HEK293 (cell line): ENCODE data around the gene SULT1C3.

ENCODE experiments used
- CTCF ChIP-seq: fragments of 450-650 bp; formaldehyde crosslinking; IDR thresholded peaks from 2 replicates; pipeline ENCODE4 v1.5.1; 2016; ENCODE audit warnings: missing biosample characterization, missing genetic modification characterization
- ZNF140 ChIP-seq: fragments of 450-650 bp; formaldehyde crosslinking; IDR thresholded peaks from 2 replicates; pipeline ENCODE4 v1.5.1; 2016; ENCODE audit warnings: missing biosample characterization, missing genetic modification characterization
- ZNF350 ChIP-seq: fragments of 450-650 bp; formaldehyde crosslinking; IDR thresholded peaks from 2 replicates; pipeline ENCODE4 v1.5.0; 2017; ENCODE audit warnings: missing biosample characterization, mild to moderate bottlenecking, missing genetic modification characterization
- ZNF654 ChIP-seq: fragments of 450-650 bp; formaldehyde crosslinking; IDR thresholded peaks from 2 replicates; pipeline ENCODE4 v1.5.1; 2016; ENCODE audit warnings: low read depth, missing biosample characterization, missing genetic modification characterization
- TF ChIP-seq, protein P1 (sequence below): fragments of 450-650 bp; formaldehyde crosslinking; IDR thresholded peaks from 2 replicates; pipeline ENCODE4 v1.5.1; 2016; ENCODE audit warnings: missing biosample characterization, missing genetic modification characterization

DNA sequence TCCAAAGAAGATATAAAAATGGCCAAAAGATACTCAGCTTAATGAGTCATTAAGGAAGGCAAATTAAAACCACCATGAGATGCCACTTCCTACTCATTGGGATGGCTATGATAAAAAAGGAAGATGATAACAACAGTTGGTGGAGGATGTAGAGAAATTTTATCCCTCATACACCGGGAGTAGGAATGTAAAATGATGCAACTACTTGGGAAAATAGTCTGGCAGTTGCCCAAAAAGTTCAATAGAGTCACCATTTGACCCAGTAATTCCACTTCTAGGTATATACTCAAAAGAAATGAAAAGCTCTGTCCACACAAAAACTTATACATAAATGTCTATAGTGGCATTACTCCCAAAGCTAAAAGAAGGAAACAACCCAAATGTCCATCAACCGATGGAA is 38.9 kb downstream of the SULT1C3 start:
- TF ChIP-seq CTCF (tag by site-specific recombination), result no peak
- no peak for TF ChIP-seq ZNF654 (tag by site-specific recombination)
- TF ChIP-seq, protein P1, sequence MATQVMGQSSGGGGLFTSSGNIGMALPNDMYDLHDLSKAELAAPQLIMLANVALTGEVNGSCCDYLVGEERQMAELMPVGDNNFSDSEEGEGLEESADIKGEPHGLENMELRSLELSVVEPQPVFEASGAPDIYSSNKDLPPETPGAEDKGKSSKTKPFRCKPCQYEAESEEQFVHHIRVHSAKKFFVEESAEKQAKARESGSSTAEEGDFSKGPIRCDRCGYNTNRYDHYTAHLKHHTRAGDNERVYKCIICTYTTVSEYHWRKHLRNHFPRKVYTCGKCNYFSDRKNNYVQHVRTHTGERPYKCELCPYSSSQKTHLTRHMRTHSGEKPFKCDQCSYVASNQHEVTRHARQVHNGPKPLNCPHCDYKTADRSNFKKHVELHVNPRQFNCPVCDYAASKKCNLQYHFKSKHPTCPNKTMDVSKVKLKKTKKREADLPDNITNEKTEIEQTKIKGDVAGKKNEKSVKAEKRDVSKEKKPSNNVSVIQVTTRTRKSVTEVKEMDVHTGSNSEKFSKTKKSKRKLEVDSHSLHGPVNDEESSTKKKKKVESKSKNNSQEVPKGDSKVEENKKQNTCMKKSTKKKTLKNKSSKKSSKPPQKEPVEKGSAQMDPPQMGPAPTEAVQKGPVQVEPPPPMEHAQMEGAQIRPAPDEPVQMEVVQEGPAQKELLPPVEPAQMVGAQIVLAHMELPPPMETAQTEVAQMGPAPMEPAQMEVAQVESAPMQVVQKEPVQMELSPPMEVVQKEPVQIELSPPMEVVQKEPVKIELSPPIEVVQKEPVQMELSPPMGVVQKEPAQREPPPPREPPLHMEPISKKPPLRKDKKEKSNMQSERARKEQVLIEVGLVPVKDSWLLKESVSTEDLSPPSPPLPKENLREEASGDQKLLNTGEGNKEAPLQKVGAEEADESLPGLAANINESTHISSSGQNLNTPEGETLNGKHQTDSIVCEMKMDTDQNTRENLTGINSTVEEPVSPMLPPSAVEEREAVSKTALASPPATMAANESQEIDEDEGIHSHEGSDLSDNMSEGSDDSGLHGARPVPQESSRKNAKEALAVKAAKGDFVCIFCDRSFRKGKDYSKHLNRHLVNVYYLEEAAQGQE (tag by site-specific recombination), result no peak
- TF ChIP-seq ZNF350 (tag by site-specific recombination), result no peak
- TF ChIP-seq ZNF140 (tag by site-specific recombination), result no peak
